ENCODE data around the gene TOP3A. TPM values are rescaled to one million over a fixed set of nuclear protein-coding genes. Genes with fewer than 3 reads are reported as not detected.

TOP3A gene
- polyA plus RNA-seq, 1 donor from 2014 or later: 19.5 TPM

- Mint-ChIP-seq H3K36me3 (peaks cover 4% of the 10 kb centered on the region), H3K9me3 (no peaks in the 10 kb centered on the region), H3K4me3 (no peak overlapping the region), H3K27me3 (no peaks in the 10 kb centered on the region), H3K27ac (peak overlapping the region in 1 of 3 donors; percentile 21), H3K4me1 (peaks cover 0 to 8% (median 0%) of the 10 kb centered on the region in 3 donors)
Observed at GRCh38 chr17:18270046-18270931, 44.5 kb downstream of the TOP3A start.

GRCh38 chr17:18267927-18268711 lies 46.7 kb downstream of the TOP3A start:
- Mint-ChIP-seq H3K4me1 (peaks cover 0 to 8% (median 0%) of the 10 kb centered on the region in 3 donors), H3K4me3 (no peak overlapping the region), H3K27me3 (no peaks in the 10 kb centered on the region), H3K36me3 (peaks cover 4% of the 10 kb centered on the region), H3K9me3 (no peaks in the 10 kb centered on the region), H3K27ac (no peak overlapping the region)

GRCh38 chr17:18267366-18267765 lies 47.4 kb downstream of the TOP3A start:
- no peak overlapping the region for H3K27ac Mint-ChIP-seq
- H3K36me3 Mint-ChIP-seq: peaks cover 3% of the 10 kb centered on the region
- no peaks in the 10 kb centered on the region for H3K9me3 Mint-ChIP-seq
- no peaks in the 10 kb centered on the region for H3K27me3 Mint-ChIP-seq
- no peak overlapping the region for H3K4me3 Mint-ChIP-seq
- H3K4me1 Mint-ChIP-seq: peaks cover 0 to 6% (median 0%) of the 10 kb centered on the region in 3 donors

GRCh38 chr17:18263885-18264682 lies 50.7 kb downstream of the TOP3A start:
- no peaks in the 10 kb centered on the region for H3K9me3 Mint-ChIP-seq
- peak overlapping the region in 1 of 4 donors; percentile 32 for H3K4me3 Mint-ChIP-seq
- peaks cover 1% of the 10 kb centered on the region for H3K36me3 Mint-ChIP-seq
- peaks cover 4 to 11% (median 10%) of the 10 kb centered on the region in 3 donors for H3K4me1 Mint-ChIP-seq
- no peak overlapping the region for H3K27ac Mint-ChIP-seq
- H3K27me3 Mint-ChIP-seq: no peaks in the 10 kb centered on the region

- Mint-ChIP-seq H3K4me1 (peaks cover 4 to 16% (median 14%) of the 10 kb centered on the region in 3 donors), H3K27ac (no peak overlapping the region), H3K27me3 (no peaks in the 10 kb centered on the region), H3K36me3 (peaks cover 1% of the 10 kb centered on the region), H3K9me3 (no peaks in the 10 kb centered on the region), H3K4me3 (peak overlapping the region in 1 of 4 donors; percentile 97)
Observed at GRCh38 chr17:18262641-18263040, 52.2 kb downstream of the TOP3A start.

GRCh38 chr17:18262111-18262510 lies 52.7 kb downstream of the TOP3A start:
- H3K9me3 Mint-ChIP-seq: no peaks in the 10 kb centered on the region
- H3K27me3 Mint-ChIP-seq: no peaks in the 10 kb centered on the region
- peak overlapping the region; percentile 80 to 97 (median 84) for H3K4me3 Mint-ChIP-seq
- peaks cover 4 to 19% (median 14%) of the 10 kb centered on the region in 3 donors for H3K4me1 Mint-ChIP-seq
- H3K27ac Mint-ChIP-seq: peak overlapping the region in 2 of 3 donors; percentile 48 to 57
- H3K36me3 Mint-ChIP-seq: peaks cover 1% of the 10 kb centered on the region

- Mint-ChIP-seq H3K9me3 (no peaks in the 10 kb centered on the region), H3K4me1 (peaks cover 4 to 21% (median 16%) of the 10 kb centered on the region in 3 donors), H3K4me3 (peak overlapping the region; percentile 80 to 97 (median 84)), H3K27ac (peak overlapping the region in 2 of 3 donors; percentile 47 to 48), H3K27me3 (no peaks in the 10 kb centered on the region), H3K36me3 (peaks cover under 1% of the 10 kb centered on the region)
Observed at GRCh38 chr17:18261659-18262058, 53.1 kb downstream of the TOP3A start.

GRCh38 chr17:18261146-18261515 lies 53.7 kb downstream of the TOP3A start:
- Mint-ChIP-seq H3K4me3 (peak overlapping the region; percentile 80 to 97 (median 87)), H3K27ac (peak overlapping the region in 2 of 3 donors; percentile 47 to 48), H3K9me3 (no peaks in the 10 kb centered on the region), H3K36me3 (no peaks in the 10 kb centered on the region), H3K4me1 (peaks cover 4 to 22% (median 16%) of the 10 kb centered on the region in 3 donors), H3K27me3 (no peaks in the 10 kb centered on the region)

- H3K4me1 Mint-ChIP-seq: peaks cover 4 to 24% (median 16%) of the 10 kb centered on the region in 3 donors
- no peaks in the 10 kb centered on the region for H3K9me3 Mint-ChIP-seq
- H3K27me3 Mint-ChIP-seq: no peaks in the 10 kb centered on the region
- peak within 1 kb of the TSS; percentile 80 to 97 (median 92) for H3K4me3 Mint-ChIP-seq
- peak within 1 kb of the TSS; percentile 55 to 89 (median 86) for H3K27ac Mint-ChIP-seq
- H3K36me3 Mint-ChIP-seq: no peaks in the 10 kb centered on the region
Observed at GRCh38 chr17:18260332-18261145, 54.3 kb downstream of the TOP3A start, which contains the start of gene MIEF2. Gene MIEF2 (plus strand): TSS chr17:18260662. CDS start chr17:18262721, 2,059 bp downstream.

GRCh38 chr17:18259621-18260331 lies 55.0 kb downstream of the TOP3A start:
- Mint-ChIP-seq H3K27me3 (no peaks in the 10 kb centered on the region), H3K36me3 (no peaks in the 10 kb centered on the region), H3K4me1 (peaks cover 4 to 24% (median 18%) of the 10 kb centered on the region in 3 donors), H3K9me3 (no peaks in the 10 kb centered on the region), H3K4me3 (peak overlapping the region; percentile 80 to 97 (median 92)), H3K27ac (peak overlapping the region; percentile 55 to 89 (median 86))

GRCh38 chr17:18258356-18259038 lies 56.3 kb downstream of the TOP3A start, which contains the start of gene FLII:
Gene FLII (minus strand): TSS chr17:18258738. CDS start chr17:18258690, 48 bp downstream.
- H3K27ac Mint-ChIP-seq: peak within 1 kb of the TSS; percentile 83 to 94 (median 86)
- no peaks in the 10 kb centered on the region for H3K36me3 Mint-ChIP-seq
- peaks cover 4 to 24% (median 18%) of the 10 kb centered on the region in 3 donors for H3K4me1 Mint-ChIP-seq
- peak within 1 kb of the TSS; percentile 96 to 99 (median 98) for H3K4me3 Mint-ChIP-seq
- no peaks in the 10 kb centered on the region for H3K9me3 Mint-ChIP-seq
- no peaks in the 10 kb centered on the region for H3K27me3 Mint-ChIP-seq

GRCh38 chr17:18257982-18258355 lies 56.8 kb downstream of the TOP3A start:
- Mint-ChIP-seq H3K27me3 (no peaks in the 10 kb centered on the region), H3K27ac (peak overlapping the region; percentile 68 to 94 (median 83)), H3K9me3 (no peaks in the 10 kb centered on the region), H3K4me1 (peaks cover 4 to 24% (median 18%) of the 10 kb centered on the region in 3 donors), H3K4me3 (peak overlapping the region; percentile 92 to 99 (median 97)), H3K36me3 (no peaks in the 10 kb centered on the region)

All from IgD-negative memory B cell (primary cell).